Left hindlimb (tissue), 1 donor: ENCODE data around the gene DGUOK.
"Not testable (repeated sequence)": the region's sequence is repeated elsewhere in the genome, so short reads cannot be mapped to it uniquely, and the experiment has no call there.

Source experiments
- DNase-seq: peaks from one replicate; pipeline ENCODE4 v3.0.0-alpha.2; 2018

DGUOK gene

DNA sequence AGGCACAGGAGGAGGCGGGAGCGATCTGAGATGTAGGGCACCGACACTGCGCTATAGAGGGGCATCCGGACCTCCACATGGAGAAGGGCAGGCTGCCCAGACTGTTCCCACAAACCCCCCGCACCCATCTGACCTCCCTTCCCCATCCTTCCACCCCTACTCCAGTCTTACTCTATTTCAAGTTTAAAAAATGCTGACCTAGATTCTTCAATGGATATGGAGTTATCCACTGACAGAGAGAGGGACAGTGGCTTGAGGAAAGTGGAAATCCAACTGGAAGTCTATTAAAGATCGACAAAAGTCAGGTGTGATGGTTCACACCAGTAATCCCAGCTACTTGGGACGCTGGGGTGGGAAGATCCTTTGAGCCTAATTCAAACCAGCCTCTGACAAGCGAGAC lies 5.1 kb upstream of the DGUOK start:
- no peak for DNase-seq

DNA sequence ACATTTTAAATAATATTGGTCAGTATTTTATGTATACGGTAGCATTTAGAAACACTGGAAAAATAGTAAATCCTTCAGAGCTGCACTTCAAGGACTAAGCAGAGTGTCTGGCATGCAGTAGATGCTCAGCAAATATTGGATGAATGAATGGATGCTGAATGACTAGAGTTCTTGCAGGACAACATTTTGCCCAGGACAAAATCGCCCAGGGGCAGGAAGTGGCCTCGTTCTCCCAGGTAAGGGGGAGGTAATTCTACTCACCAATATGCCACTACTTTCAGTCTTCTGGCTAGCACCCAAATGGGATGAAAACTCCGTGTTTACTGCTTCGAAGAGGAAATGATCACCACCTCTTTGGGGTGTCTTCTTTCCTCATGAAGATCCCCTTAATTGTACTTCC lies 4.0 kb upstream of the DGUOK start:
- DNase-seq: no peak

DNA sequence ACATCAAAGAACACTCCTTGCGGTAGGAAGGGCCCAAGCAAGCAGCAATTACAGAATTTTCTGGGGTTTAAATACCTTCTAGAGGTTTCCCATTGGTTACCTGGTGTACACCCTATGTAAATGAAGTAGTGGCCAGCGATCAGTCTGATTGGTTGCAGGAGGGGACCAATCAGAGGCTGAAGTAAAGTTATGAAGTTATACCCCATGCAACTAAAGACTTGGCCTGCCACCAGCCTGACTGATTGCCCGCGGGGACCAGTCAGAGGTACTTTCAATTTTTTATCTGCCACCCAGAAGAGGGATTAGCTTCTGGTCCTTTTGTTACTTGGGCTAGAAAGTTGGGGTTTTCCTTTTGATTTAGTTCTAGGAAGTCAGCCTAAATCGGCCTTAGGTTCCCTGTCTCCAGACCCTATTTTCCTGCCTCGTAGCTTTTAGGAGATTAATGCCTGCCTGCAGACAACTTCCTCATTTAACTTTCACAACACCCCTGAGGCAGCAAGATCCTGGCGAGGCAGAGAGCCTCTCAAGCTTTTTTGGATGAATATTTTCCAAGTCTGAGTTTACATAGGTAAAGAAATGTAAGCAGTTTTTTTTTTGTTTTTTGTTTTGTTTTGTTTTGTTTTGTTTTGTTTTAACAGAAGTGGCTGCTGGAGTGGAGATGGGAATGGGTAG lies 1.5 kb upstream of the DGUOK start:
- no peak for DNase-seq

DNA sequence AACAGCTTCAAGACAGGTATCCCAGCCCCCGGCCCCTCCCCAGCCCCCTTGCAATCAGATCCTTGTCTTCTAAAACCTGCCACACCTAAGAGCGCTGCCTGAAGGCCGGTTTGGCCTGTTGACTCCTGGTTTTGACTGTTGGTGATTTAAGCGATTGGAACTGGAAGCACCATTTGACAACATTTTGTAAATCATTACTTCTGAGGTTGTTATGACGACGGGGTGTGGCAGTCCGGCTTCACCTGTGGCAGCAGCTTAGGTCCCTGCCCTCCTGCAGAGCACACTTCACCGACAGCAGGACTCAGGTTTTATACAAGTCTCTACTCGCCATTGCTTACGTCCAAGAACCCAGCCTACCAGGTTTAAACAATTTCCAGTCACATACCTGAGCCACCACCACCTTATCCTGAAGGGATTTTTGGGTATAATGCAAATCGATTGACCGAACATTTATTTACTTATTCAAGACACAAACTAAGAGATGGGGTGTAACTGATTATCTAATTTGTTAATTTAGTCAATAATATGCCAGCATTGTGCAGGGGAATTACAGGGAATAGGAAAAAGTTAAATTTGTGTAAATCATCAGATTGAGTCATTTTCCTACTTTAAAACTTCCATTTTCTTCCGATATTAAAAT lies 707 bp upstream of the DGUOK start:
- no peak for DNase-seq

DNA sequence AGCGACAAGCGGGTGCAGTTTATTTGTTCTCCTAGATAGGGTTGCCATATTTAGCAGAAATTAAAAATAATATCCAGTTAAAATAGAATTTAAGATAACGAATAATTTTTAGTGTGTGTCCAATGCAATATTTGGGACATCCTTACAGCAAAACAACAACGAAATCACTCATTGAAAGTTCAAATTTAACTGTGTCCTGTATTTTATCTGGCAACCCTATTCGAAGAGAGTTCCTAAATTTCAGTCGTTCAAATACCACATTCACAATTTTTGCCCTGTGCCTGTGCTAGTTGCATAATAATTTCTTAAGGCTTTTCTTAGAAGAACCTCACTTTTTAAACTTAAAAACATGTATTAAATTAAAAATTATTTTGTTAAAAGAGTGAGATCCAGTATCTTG lies 664 bp downstream of the DGUOK start:
- no peak for DNase-seq

DNA sequence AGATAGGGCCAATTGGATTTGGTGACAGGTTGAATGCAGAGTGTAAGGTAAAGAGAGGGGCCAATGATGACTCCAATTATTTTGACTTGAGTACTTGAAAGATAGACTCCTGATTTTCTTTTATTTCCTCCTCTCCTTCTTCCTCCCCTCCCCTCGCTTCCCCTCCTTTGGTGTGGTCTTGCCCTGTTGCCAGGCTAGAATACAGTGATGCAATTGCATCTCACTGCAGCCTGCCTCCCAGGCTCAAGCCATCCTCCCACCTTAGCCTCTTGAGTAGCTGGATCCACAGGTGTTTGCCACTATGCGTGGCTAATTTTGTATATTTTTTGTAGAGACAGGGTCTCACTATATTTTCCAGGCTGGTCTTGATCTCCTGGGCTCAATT lies 2.3 kb downstream of the DGUOK start:
- no peak for DNase-seq

DNA sequence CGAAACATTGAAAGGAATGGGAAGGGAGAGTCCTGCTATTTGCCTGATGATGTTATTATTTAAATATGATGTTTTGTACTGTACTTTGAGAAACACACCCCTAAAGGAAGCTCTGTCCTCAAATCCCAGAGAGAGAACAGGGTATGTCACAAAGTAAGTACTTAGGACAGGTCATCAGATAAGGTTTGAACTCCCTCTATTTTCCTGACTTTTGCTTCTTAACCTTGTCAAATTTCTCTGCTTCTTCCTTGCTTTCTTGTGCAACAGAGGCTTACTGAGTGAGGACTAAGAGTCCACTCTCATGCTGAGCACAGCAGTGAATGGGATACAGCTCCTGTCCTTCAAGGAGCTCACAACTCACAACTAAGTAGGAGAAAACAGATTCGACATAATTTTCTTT lies 3.7 kb downstream of the DGUOK start:
- DNase-seq: no peak

DNA sequence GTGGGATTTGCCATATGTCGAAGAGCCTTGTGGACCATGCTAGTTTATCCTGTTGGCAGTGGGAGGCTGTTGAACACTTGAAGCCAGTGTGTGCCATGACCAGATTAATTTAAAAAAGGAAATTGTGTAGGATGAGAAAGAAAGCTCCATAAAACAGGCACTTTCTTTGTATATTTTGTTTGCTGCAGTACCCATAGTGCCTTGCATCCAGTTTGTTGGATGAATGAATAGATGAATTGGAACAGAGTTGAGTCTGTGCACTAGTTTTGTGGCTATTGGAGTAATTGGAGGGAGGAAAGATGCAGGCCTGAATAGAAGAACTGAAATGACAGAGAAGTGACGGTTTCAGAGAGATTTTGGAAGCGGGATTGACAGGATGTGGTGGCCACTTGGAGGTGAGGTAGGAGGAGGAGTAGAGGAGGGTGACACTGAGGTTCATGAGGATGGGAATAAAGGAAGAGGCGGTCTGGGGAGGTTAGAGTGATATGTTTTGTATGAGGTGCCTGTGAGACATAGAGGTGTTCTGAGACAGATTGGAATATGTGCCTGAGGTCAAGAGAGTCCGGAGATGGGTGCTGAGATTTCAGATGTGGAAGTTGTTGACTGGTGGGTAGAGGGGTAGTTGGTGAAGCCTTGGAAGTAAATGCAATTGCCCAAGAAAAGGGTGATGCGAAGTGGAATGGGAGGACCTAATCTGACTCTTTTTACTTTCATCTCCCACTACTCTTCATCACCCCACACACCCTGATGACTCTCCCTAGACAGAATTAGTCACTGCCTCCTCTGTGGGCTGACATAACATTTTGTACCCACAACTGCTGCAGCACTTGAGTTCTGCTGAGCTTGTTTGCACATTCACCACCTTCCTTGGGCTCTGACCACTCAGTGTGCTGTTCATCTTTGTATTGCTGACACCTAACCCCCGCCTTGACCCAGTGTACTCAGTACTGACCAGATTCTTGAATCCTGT lies 5.1 kb downstream of the DGUOK start:
- DNase-seq: no peak

DNA sequence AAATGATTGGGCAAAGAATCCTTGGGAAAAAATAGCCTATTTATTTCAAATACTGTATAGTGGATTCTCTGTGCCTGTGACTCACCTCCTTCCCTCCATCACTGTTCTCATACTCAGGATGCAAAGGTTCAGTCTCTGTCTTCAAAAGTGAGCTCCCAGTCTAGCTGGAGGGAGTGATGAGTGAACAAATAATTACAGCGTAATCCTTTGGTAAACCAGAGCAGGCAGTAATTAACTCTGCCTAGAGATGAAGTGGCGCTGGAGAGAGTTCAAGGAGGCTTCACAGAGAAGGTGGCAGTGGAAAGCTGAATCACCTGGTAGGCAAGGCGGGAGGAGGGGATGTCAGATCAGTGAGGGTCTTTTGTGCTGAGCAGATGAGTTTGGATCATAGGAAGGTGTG lies 6.5 kb downstream of the DGUOK start:
- DNase-seq: no peak

DNA sequence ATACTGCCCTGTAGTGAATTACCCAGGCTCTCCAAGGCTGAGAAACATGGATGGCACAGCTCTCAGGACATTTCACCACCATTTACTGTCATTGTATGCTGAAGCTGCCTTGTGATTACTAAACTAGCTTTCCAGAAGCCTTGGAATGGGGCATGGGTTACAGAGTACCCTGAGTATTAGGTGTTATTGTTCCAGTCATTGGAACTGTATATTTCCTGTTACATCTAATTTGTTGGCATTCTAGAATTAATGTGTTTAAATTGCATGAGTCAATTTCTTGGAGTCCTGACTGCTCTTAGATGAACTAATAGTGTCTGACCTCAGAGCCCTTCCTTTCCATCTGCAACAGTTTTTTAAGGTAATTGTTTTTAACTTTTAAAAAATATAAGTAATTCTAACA lies 9.0 kb downstream of the DGUOK start:
- no peak for DNase-seq

DNA sequence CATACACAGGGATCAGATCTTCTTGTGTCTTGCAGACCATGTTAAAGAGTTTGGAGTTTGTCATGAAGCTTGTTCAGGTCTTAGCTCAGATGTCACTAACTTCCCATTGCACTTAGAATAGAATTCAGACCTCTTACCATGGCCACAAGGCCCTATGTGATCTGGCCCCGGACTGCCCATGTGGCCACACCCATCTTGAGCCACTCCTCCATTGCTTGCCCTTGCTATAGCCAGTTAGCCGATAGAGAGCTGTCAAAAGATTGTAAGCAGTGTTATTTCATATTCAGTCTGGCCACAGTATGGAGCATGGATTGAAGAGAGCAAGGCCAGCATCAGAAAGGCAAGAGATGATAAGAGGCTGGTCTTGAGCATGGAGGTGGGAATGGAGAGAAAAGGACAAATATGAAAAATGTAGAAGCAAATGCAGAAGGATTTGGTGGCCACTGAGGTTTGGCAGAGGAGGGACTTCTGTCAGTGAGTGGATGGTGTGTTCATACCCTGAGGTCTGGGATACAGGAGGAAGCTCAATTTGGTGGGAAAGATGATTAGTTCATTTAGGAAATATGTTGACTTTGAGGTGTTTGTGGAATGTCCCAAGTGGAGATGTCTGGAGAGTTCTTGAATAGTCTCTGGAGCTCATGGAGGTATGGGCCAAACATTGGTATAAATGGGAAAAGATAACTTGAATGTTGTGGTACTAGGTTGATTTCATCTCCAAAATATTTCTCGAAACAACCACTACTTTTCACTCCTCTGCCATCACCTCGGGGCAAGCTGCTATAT lies 10.6 kb downstream of the DGUOK start:
- no peak for DNase-seq

DNA sequence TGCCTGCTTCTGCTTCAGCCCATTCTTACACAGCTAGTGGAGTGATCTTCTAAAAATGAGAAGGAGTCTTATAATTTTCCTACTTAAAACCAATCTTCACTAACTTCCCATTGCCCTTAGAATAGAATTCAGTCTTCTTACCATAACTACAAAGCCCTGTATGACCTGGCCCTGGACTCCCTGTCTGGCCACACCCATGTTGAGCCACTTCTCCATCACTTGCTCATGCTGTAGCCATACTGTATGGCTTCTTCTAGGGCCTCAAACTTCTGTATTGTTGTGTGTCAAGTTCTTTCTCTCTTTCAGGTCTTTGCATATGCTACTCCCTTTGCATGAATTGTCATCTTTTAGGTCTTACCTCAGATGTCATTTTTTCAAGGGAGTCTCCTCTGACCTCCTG lies 11.2 kb downstream of the DGUOK start:
- DNase-seq: no peak

DNA sequence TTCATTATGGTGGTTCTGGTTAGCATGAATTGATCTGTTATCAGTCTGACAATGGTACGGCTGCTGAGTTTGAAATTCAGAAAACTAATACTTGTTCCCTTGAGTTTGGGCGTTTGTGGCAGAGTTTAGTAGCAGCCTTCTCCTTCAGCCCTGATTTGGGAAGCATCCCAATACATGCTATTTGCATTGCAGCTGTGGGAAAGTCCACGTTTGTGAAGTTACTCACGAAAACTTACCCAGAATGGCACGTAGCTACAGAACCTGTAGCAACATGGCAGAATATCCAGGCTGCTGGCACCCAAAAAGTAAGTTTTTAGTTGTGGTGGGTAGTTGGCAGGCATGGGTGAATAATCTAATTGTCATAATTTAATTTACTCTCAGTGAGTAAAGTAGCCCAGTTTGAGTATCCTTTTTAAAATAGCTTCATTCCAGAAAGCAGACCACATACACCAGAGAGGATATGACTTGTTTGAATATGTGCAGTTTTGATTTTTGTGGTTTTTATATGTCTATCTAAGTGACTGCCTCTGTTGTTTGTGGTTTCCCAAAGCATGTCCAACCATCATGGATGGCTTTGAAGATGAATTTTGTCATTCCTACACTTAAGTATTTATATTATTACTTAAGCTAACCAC lies 12.2 kb downstream of the DGUOK start:
- DNase-seq: no peak

DNA sequence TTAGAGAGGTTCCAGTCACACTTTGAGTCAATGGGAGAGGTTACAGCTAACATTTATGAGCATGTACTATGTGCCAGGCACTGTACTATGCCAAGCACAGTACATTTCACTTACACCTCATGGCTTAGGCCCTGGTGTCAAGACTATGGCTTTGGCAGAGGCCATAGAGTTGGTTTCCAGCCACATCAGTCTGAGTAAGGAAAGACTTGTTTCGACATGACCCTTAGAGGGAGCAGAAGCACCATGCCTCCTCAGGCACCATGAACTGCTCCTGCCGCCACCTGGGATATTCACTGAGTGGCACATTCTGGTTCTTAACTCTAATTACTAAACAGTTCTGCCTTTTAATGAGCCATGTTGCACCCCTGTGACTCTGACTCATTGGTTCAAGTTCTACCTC lies 12.7 kb downstream of the DGUOK start:
- DNase-seq: no peak

DNA sequence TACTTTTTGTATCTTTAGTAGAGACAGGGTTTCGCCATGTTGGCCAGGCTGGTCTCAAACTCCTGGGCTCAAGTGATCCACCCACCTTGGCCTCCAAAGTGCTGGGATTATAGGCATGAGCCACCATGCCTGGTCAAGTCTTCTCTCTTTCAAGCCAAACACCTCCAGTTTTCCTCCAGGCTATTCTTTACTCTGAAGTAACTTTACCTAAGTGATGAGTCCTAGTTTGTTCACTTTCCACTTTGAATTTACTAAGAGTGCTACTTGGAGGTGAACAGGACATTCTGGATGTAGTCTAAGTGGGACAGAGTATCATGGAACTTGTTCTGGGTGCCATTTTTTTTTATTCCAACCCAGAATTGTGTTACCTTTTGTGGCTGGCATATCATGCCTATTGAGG lies 13.4 kb downstream of the DGUOK start:
- DNase-seq: not testable (repeated sequence)

DNA sequence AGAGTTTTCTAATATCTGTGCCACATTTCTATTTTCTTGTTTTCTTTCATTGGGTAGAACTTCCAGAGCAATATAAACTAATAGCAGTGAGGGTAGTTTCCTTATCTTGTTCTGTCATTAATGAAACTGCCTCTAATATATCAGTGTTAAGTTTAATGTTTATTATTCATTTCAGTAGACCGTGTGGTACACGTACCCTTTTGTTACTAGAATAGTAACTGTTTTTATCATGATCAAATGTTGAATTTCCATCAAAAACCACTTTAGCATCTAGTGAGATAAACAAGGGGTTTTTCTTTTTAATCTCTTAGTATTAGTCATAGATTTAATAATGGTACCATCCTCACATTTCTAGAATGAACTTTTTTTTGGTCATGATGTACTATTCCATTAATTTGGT lies 16.0 kb downstream of the DGUOK start:
- no peak for DNase-seq

DNA sequence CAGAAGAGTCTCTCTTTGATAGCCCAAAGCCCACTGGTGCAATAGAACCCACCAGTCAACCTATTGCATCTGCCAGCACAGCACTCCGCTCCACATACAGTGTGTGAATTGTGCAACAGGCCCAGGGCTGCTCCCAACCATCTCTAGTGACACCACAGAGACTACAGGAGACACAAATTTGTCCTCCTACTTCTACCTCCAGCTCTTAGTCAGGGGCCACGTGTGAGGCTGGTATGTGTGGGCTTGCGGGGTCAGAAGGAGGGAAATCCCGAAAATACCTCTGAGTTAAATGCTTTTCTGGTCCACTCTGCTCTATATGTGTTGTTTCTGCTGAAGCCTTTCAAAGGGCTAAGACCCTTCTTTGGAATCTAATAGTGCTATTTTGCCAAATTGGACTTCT lies 18.0 kb downstream of the DGUOK start:
- DNase-seq: no peak

DNA sequence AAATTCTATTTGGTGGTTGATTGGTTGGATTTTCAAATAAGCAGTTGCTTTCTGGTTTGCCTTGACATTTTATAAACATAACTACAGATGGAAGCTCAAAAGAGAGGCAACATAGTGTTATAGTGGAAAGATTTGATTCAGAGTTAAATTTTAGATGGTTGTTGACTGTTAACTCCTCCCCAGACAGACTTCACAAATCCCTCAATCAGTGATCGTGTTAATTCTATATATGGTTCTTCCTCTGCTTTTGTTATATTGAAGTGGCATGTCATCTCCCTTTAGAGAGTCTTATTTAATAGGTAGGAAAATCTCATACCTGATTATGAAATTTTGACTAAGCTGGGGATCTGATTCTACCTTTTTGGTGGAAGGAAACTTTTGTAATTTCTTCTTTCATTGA lies 19.5 kb downstream of the DGUOK start:
- no peak for DNase-seq

DNA sequence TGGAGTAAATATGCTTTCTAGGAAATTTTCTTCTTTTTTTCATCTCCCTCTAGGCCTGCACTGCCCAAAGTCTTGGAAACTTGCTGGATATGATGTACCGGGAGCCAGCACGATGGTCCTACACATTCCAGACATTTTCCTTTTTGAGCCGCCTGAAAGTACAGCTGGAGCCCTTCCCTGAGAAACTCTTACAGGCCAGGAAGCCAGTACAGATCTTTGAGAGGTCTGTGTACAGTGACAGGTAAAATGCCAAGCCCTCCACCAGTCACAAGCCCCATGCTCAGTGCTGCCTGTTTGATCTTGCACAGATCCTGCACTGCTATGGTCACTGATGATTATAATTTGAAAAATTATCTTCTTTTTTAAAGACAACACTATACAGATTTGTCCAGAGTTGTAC lies 20.0 kb downstream of the DGUOK start:
- no peak for DNase-seq

DNA sequence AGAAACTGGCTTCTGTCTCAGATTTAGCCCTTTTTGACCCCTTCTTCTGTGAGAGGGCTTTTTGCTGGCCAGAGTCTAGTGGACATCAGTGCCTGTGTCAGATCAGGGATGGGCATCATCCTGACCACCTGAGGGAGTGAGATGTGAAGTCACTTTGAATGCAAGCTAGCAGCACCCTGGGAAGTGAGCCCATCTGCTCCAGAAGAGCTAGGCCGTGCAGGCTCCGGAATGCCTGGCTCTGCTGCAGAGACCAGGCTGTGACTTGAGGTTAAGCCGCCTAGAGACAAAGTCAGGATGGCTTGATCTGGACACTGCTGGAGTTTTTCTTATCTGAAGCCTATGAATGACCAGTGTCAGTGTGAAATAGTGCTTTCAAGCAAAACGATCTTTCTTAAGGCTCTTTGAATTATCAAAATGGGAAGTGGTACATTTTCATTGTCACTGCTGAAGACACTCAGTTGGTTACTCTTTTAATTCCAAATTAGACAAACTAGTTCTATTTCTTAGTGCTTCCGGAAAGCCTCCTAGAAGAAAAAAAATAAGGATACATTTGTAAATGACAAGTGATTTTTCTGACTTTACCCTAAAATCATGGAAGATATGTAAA lies 20.8 kb downstream of the DGUOK start:
- no peak for DNase-seq

DNA sequence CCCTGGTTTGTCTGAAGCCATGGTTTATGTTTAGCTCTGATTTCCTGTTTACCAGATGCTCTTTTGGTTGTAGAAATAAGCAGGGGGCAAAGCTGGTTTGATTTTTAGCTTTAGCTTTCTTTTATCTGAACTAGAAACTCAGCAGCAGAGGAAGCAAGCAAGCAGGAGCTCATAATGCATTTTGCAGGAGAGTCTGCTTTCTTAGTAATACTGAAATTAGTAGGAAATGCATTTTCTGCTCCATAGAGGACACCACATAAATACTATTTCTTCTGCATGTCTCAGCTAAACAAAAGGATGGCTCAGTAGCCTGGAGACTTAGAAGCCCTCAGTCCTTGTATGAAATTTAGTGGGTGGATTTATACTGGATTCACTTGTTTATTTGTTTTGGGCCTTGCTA lies 23.1 kb downstream of the DGUOK start:
- no peak for DNase-seq
